K562 (cell line): ENCODE results near the gene HRG. TPM values are rescaled to one million over a fixed set of nuclear protein-coding genes. Genes with fewer than 3 reads are reported as not detected.

Source experiments
- ATAC-seq: fragments of 200-7000 bp; cut with Tn5 transposase; 3 replicates; pipeline ENCODE4 v1.9.1; 2020; ENCODE audit warnings: moderate library complexity
- BruUV-seq: library from RNA; stranded (reverse); fragments of 400-500 nt; replicated peaks from 2 replicates; lab custom pipeline; 2021; lab: Mats Ljungman, UMichigan
- CTCF ChIA-PET: fragments of 300-600 bp; formaldehyde crosslinking; extraction: SDS; loops from one replicate; lab custom pipeline; 2021; ENCODE audit warnings: low intra/inter-chr PET ratio; lab: Yijun Ruan, JAX
- POLR2A ChIA-PET: fragments of 300-600, 350-650 bp; sonication (Branson Sonifier 250); formaldehyde crosslinking; extraction: SDS; loops from one replicate; lab custom pipeline; 2021; ENCODE audit warnings: antibody characterized with exemption, inconsistent platforms; lab: Yijun Ruan, JAX
- DNase-seq, 4 experiments: peaks; one replicate each; pipeline versions ENCODE4 v3.0.0 to v3.0.0-alpha.2; 2011 to 2018; ENCODE audit warnings: low spot score in 3 of 4, mixed read lengths in 3 of 4; ENCODE audit errors: extremely low read depth in 1 of 4
- FAIRE-seq: peaks from 2 replicates; lab custom pipeline; 2011; peaks lifted over from hg19 to GRCh38; lab: Jason Lieb, UNC
- H2AFZ ChIP-seq: 2 replicates; pipeline ENCODE4 v1.6.0; 2011; ENCODE audit warnings: low read depth, low read length, control low read depth, inconsistent platforms
- H3K27ac ChIP-seq: fragments of 200-600 bp; 3 replicates; pipeline ENCODE4 v1.8.0; 2011; ENCODE audit warnings: low read depth, mild to moderate bottlenecking, control low read depth, inconsistent platforms, low read length, moderate library complexity, mixed read lengths; ENCODE audit errors: extremely low read depth
- H3K27me3 ChIP-seq, 2 experiments: fragments of 300-600 bp in 1 of 2; 2 replicates in 1 of 2; 3 replicates in 1 of 2; pipeline versions ENCODE4 v1.6.0 to v1.8.0; 2011; ENCODE audit warnings: inconsistent platforms in 2 of 2, low read length in 2 of 2, mild to moderate bottlenecking in 1 of 2, mixed read lengths in 1 of 2, moderate library complexity in 1 of 2; ENCODE audit not compliant: control insufficient read depth in 2 of 2, insufficient read depth in 2 of 2
- H3K36me3 ChIP-seq: fragments of 300-600 bp; 3 replicates; pipeline ENCODE4 v1.8.0; 2011; ENCODE audit warnings: mild to moderate bottlenecking, low read length, inconsistent platforms; ENCODE audit not compliant: control insufficient read depth, insufficient read depth
- H3K4me1 ChIP-seq, 2 experiments: fragments of 200-600 bp in 1 of 2; replicated peaks in 1 of 2; 2 replicates in 1 of 2; 3 replicates in 1 of 2; pipeline versions ENCODE4 v1.5.1 to v1.8.0; 2011; ENCODE audit warnings: inconsistent platforms in 2 of 2, low read length in 2 of 2, mild to moderate bottlenecking in 1 of 2, mixed read lengths in 1 of 2, moderate library complexity in 1 of 2; ENCODE audit not compliant: control insufficient read depth in 2 of 2, insufficient read depth in 2 of 2
- H3K4me2 ChIP-seq: 2 replicates; pipeline ENCODE4 v1.6.1; 2011; ENCODE audit warnings: low read length, control low read depth, inconsistent platforms, mixed read lengths; ENCODE audit not compliant: insufficient read depth
- H3K4me3 ChIP-seq: fragments of 200-600 bp; sonication (generic), shearing (Covaris generic); 2 replicates; pipeline ENCODE4 v1.5.1; 2016; ENCODE audit warnings: control low read depth, inconsistent platforms
- H3K79me2 ChIP-seq: fragments of 200-600 bp; 3 replicates; pipeline ENCODE4 v1.8.0; 2011; ENCODE audit warnings: low read length, inconsistent platforms; ENCODE audit not compliant: control insufficient read depth, insufficient read depth
- H3K9ac ChIP-seq, 2 experiments: 2 replicates each; pipeline versions ENCODE4 v1.6.0 to v1.6.1; 2011; ENCODE audit warnings: low read depth in 2 of 2, low read length in 2 of 2, control low read depth in 1 of 2, inconsistent platforms in 1 of 2, mild to moderate bottlenecking in 1 of 2, mixed read lengths in 1 of 2; ENCODE audit not compliant: insufficient read depth in 1 of 2
- H3K9me1 ChIP-seq: one replicate; pipeline ENCODE4 v1.6.0; 2011; ENCODE audit warnings: inconsistent platforms, mild to moderate bottlenecking, low read length, moderate library complexity; ENCODE audit not compliant: control insufficient read depth, insufficient read depth
- H3K9me3 ChIP-seq: replicated peaks from 2 replicates; pipeline ENCODE4 v1.5.1; 2011; ENCODE audit warnings: low read depth, low read length, inconsistent platforms; ENCODE audit not compliant: control insufficient read depth, insufficient read depth
- H4K20me1 ChIP-seq: replicated peaks from 2 replicates; pipeline ENCODE4 v1.6.1; 2011; ENCODE audit warnings: low read length, inconsistent platforms, mixed read lengths; ENCODE audit not compliant: control insufficient read depth, insufficient read depth
- GABPB2 ChIP-seq: fragments of 250-450 bp; sonication (Bioruptor Pico); conservative IDR thresholded peaks from 2 replicates; pipeline ENCODE4 v1.5.1; 2021; ENCODE audit warnings: mild to moderate bottlenecking
- KAT8 ChIP-seq: fragments of 450-650 bp; IDR thresholded peaks from 2 replicates; pipeline ENCODE4 v1.6.1; 2016; ENCODE audit warnings: low read depth, mild to moderate bottlenecking
- MYNN ChIP-seq, 2 experiments: sonication (generic); formaldehyde crosslinking in 1 of 2; IDR thresholded peaks; 2 replicates each; pipeline versions ENCODE4 v1.5.0 to v1.6.1; 2016 to 2020; ENCODE audit warnings: antibody characterized with exemption in 1 of 2, missing genetic modification reagents in 1 of 2
- POLR2H ChIP-seq: IDR thresholded peaks from 2 replicates; pipeline ENCODE4 v1.6.1; 2016; ENCODE audit warnings: missing genetic modification characterization, low read depth, mild to moderate bottlenecking, control low read depth, missing compliant biosample characterization, moderate library complexity
- PYGO2 ChIP-seq: fragments of 450-650 bp; IDR thresholded peaks from 2 replicates; pipeline ENCODE4 v1.6.1; 2016; ENCODE audit warnings: mild to moderate bottlenecking, missing genetic modification characterization, moderate library complexity, missing compliant biosample characterization
- SMAD1 ChIP-seq: fragments of 150-350 bp; IDR thresholded peaks from 2 replicates; pipeline ENCODE4 v1.6.1; 2014; ENCODE audit warnings: low read length, low read depth; ENCODE audit not compliant: partially characterized antibody
- SMAD4 ChIP-seq: fragments of 250-450 bp; sonication (Bioruptor Pico); conservative IDR thresholded peaks from 2 replicates; pipeline ENCODE4 v1.8.0; 2021; ENCODE audit warnings: inconsistent platforms, mild to moderate bottlenecking, moderate library complexity
- SMC3 ChIP-seq: conservative IDR thresholded peaks from 2 replicates; pipeline ENCODE4 v1.6.1; 2011; ENCODE audit warnings: low read depth, low read length, improper control_type of control experiment; ENCODE audit not compliant: insufficient read depth
- TOE1 ChIP-seq, 2 experiments: fragments of 450-650 bp in 1 of 2; sonication (generic) in 1 of 2; formaldehyde crosslinking in 1 of 2; IDR thresholded peaks; 2 replicates each; pipeline versions ENCODE4 v1.7.1 to v1.8.0; 2016 to 2022; ENCODE audit warnings: borderline replicate concordance in 2 of 2, mild to moderate bottlenecking in 2 of 2, antibody characterized with exemption in 1 of 2, inconsistent platforms in 1 of 2, low read depth in 1 of 2, missing genetic modification reagents in 1 of 2, moderate library complexity in 1 of 2
- ZNF57 ChIP-seq: fragments of 450-650 bp; formaldehyde crosslinking; IDR thresholded peaks from 2 replicates; pipeline ENCODE4 v1.4.0; 2020; ENCODE audit warnings: mild to moderate bottlenecking, moderate library complexity
- ZNF75A ChIP-seq: fragments of 450-650 bp; formaldehyde crosslinking; IDR thresholded peaks from 2 replicates; pipeline ENCODE4 v1.4.0; 2020; ENCODE audit warnings: mild to moderate bottlenecking
- WGBS: fragments of 100-300 bp; shearing (Covaris generic); methylation state at CpG from one replicate; pipeline ENCODE4 v1.1.6; 2016; ENCODE audit warnings: low coverage, mixed read lengths; ENCODE audit not compliant: insufficient coverage; ENCODE audit errors: missing lambda C conversion rate; 5-methylcytosine and 5-hydroxymethylcytosine counted together
- in situ Hi-C: fragments of 300-500 bp; cut with MboI; formaldehyde crosslinking; loops from 4 replicates; pipeline ENCODE4 v1.15.0; 2018; ENCODE audit warnings: inconsistent platforms, mixed read lengths
- intact Hi-C: fragments of 100-400 bp; cut with micrococcal nuclease; formaldehyde crosslinking; loops from 2 replicates; pipeline ENCODE4 v1.14.2; 2022
- polyA plus RNA-seq, 8 experiments: library from polyadenylated mRNA; depleted of rRNA in 4 of 8; stranded (reverse) in 5 of 8; unstranded in 3 of 8; fragments of >200 nt; fragmentation: Nextera tagmentation in 2 of 8; fragmentation: Illumina TruSeq in 1 of 8; extraction: Ambion mirVana in 2 of 8; extraction: Trizol in 1 of 8; gene quantifications; 2 replicates each; pipeline versions ENCODE4 v1.2.1 to v1.2.3, GENCODE V29; 2011 to 2014; ENCODE audit warnings: inconsistent platforms in 1 of 8, missing spikeins in 1 of 8
- total RNA-seq, 7 experiments: library from RNA; depleted of rRNA in 6 of 7; stranded (reverse); fragments of >200 nt in 6 of 7; fragmentation: Illumina TruSeq in 2 of 7; extraction: Trizol in 2 of 7; gene quantifications; 2 replicates each; pipeline versions ENCODE4 v1.2.1 to v1.2.3, GENCODE V29; 2011 to 2021; ENCODE audit warnings: low replicate concordance in 1 of 7
- TF ChIP-seq, protein P1 (sequence below): IDR thresholded peaks from 2 replicates; pipeline ENCODE4 v1.6.1; 2014; ENCODE audit warnings: antibody characterized with exemption
- TF ChIP-seq, protein P2 (sequence below): sonication (generic); formaldehyde crosslinking; IDR thresholded peaks from 2 replicates; pipeline ENCODE4 v1.8.1; 2022; ENCODE audit warnings: missing genetic modification reagents

The HRG gene
- total and polyA plus RNA-seq, 9 of the 15 experiments (the other 6 are each of a cell fraction or from before 2014, with no cell fraction given) = not detected

DNA sequence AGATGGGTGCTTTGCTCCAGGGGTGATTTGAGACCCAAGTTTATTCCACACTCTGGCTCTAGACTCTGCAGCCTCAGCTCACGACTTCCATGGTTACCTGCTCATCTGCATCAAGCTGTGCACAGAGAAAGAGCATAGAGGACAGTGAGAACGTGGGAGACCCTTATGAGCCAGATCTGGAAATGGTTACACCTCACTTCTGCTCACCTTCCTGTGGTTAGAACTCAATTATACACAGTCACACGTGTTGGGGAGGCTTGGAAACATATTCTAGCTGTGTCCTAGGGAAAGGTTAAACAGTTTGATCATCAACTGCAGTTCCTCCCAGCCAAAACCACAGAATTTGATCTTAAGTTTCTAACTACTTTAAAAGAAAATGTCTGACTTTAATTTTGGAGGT, 23.8 kb upstream of the HRG start:
- Histone ChIP-seq H3K27me3 (peaks cover 7 to 22% of the 10 kb centered on the region in 2 experiments; a peak in 3 of 5 replicates), H3K79me2 (no peaks in the 10 kb centered on the region), H3K27ac (no peak overlapping the region), H3K4me1 (peaks cover 0 to 7% of the 10 kb centered on the region in 2 experiments; a peak in 2 of 5 replicates), H3K9me1 (no peaks in the 10 kb centered on the region), H3K4me2 (no peak overlapping the region), H3K9me3 (no peaks in the 10 kb centered on the region), H3K4me3 (no peak overlapping the region), H2AFZ (no peak overlapping the region), H3K36me3 (no peaks in the 10 kb centered on the region), H4K20me1 (no peaks in the 10 kb centered on the region)
- FAIRE-seq (peak; percentile 11), DNase-seq (no peak), ATAC-seq (no peak)
- POLR2A ChIA-PET = interaction anchor here (1.2 kb wide), 3 partner anchors 9 to 141 kb away, joined by 3 to 4 read pairs (median 3); partner anchors contain the start of gene EIF4A2
- no TSS peak for BruUV-seq
- WGBS = 3% methylated on average over 3 of the region's 3 CpGs
- CTCF ChIA-PET = no interaction called here
- no peak for TF ChIP-seq SMAD4 (CRISPR knock-in tag)
- no peak for TF ChIP-seq POLR2H (tag)
- no peak for TF ChIP-seq TOE1 (IDR thresholded peaks at IDR 0.05; ENCODE audit: borderline replicate concordance)
- TF ChIP-seq TOE1 (CRISPR knock-in tag; IDR thresholded peaks at IDR 0.05; ENCODE audit: borderline replicate concordance, low read depth) = no peak
- TF ChIP-seq, all 486 proteins: peak for 0
- in situ Hi-C loops (no loop called here), intact Hi-C loops (no loop called here)
- no peak overlapping the region for H3K9ac ChIP-seq

DNA sequence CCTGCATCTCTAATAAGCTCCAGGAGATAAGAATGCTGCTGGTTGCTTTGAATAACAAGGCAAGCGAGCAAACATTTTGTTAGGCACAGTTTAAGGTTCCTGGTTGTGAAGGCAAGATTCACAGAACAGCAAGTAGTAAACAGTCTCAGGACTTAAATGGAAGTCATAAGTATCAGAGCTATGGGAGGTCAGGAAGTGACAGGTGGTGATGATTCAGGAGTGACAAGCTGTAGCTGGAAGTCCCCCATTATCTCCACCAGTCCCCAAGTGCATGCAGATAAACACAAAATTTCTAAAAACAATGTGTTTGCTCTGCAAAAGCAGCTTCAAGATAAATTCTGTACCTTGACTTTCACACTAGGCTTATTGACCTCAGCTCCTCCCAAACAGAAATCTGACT, 22.3 kb upstream of the HRG start:
- WGBS = 0% methylated on average over 1 of the region's 1 CpG
- BruUV-seq = no TSS peak
- H3K4me3 ChIP-seq = no peak overlapping the region
- CTCF ChIA-PET = no interaction called here
- H3K36me3 ChIP-seq = no peaks in the 10 kb centered on the region
- H3K9me3 ChIP-seq = no peaks in the 10 kb centered on the region
- no peaks in the 10 kb centered on the region for H4K20me1 ChIP-seq
- H3K9ac ChIP-seq = no peak overlapping the region
- ATAC-seq (no peak), DNase-seq (peak in 2 of 4 experiments; percentile 28 to 36), FAIRE-seq (peak; percentile 23)
- H3K9me1 ChIP-seq = no peaks in the 10 kb centered on the region
- no peaks in the 10 kb centered on the region for H3K79me2 ChIP-seq
- H3K27ac ChIP-seq = no peak overlapping the region
- POLR2A ChIA-PET = interaction anchor here (0.6 to 1.0 kb wide), 4 partner anchors 10 to 289 kb away, joined by 3 to 9 read pairs (median 6); partner anchors contain the start of gene EIF4A2
- no peak overlapping the region for H2AFZ ChIP-seq
- in situ Hi-C loops (no loop called here), intact Hi-C loops (no loop called here)
- H3K4me1 ChIP-seq = peaks cover 0 to 7% of the 10 kb centered on the region in 2 experiments; a peak in 2 of 5 replicates
- peak overlapping the region; percentile 24 for H3K4me2 ChIP-seq
- peaks cover 7 to 15% of the 10 kb centered on the region in 2 experiments; a peak in 3 of 5 replicates for H3K27me3 ChIP-seq
- TF ChIP-seq, protein P1, sequence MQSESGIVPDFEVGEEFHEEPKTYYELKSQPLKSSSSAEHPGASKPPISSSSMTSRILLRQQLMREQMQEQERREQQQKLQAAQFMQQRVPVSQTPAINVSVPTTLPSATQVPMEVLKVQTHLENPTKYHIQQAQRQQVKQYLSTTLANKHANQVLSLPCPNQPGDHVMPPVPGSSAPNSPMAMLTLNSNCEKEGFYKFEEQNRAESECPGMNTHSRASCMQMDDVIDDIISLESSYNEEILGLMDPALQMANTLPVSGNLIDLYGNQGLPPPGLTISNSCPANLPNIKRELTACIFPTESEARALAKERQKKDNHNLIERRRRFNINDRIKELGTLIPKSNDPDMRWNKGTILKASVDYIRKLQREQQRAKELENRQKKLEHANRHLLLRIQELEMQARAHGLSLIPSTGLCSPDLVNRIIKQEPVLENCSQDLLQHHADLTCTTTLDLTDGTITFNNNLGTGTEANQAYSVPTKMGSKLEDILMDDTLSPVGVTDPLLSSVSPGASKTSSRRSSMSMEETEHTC = no peak
- TF ChIP-seq ZNF75A (CRISPR knock-in tag) (no peak), PYGO2 (tag) (no peak), SMAD1 (no peak), SMC3 (no peak), ZNF57 (no peak), KAT8 (no peak), GABPB2 (CRISPR knock-in tag) (no peak), MYNN (IDR thresholded peaks at IDR 0.05) (no peak), MYNN (CRISPR knock-in tag; IDR thresholded peaks at IDR 0.05) (no peak)
- TF ChIP-seq, protein P2, sequence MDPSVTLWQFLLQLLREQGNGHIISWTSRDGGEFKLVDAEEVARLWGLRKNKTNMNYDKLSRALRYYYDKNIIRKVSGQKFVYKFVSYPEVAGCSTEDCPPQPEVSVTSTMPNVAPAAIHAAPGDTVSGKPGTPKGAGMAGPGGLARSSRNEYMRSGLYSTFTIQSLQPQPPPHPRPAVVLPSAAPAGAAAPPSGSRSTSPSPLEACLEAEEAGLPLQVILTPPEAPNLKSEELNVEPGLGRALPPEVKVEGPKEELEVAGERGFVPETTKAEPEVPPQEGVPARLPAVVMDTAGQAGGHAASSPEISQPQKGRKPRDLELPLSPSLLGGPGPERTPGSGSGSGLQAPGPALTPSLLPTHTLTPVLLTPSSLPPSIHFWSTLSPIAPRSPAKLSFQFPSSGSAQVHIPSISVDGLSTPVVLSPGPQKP (CRISPR knock-in tag) = no peak
